GM18502 (cell line): Measurements from ENCODE around the gene TBPL1.
"Not testable (repeated sequence)": the region's sequence is repeated elsewhere in the genome, so short reads cannot be mapped to it uniquely, and the experiment has no call there.

ENCODE experiments used
- ATAC-seq: cut with Tn5 transposase; IDR thresholded peaks from one replicate; pipeline ENCODE4 v1.9.1; 2021; ENCODE audit warnings: mild to moderate bottlenecking; ENCODE audit not compliant: unreplicated experiment, poor library complexity

The TBPL1 gene

GRCh38 chr6:133952815-133953633 is at the start of gene TBPL1:
Gene TBPL1 (plus strand): TSS chr6:133953224. CDS start chr6:133980126, 26,902 bp downstream.
- ATAC-seq, result peak; percentile 90

- ATAC-seq, result no peak
These were observed 49.2 kb upstream of the TBPL1 start for GRCh38 chr6:133903855-133904254.

- no peak for ATAC-seq
These were observed 47.0 kb upstream of the TBPL1 start for GRCh38 chr6:133906050-133906449.

GRCh38 chr6:133916650-133917151 is 36.3 kb upstream of the TBPL1 start:
- peak; percentile 81 for ATAC-seq

GRCh38 chr6:133917781-133918180 is 35.2 kb upstream of the TBPL1 start:
- ATAC-seq, result no peak

GRCh38 chr6:133918208-133918930 is 34.7 kb upstream of the TBPL1 start:
- ATAC-seq, result no peak

GRCh38 chr6:133919362-133919761 is 33.7 kb upstream of the TBPL1 start:
- no peak for ATAC-seq

- no peak for ATAC-seq
These were observed 31.7 kb upstream of the TBPL1 start for GRCh38 chr6:133921249-133921859.

- ATAC-seq, result peak; percentile 89
These were observed 29.0 kb upstream of the TBPL1 start for GRCh38 chr6:133923938-133924593.

GRCh38 chr6:133931221-133931620 is 21.8 kb upstream of the TBPL1 start:
- not testable (repeated sequence) for ATAC-seq

GRCh38 chr6:133936352-133936751 is 16.7 kb upstream of the TBPL1 start:
- ATAC-seq, result not testable (repeated sequence)

- no peak for ATAC-seq
These were observed 15.1 kb upstream of the TBPL1 start for GRCh38 chr6:133937909-133938308.

- ATAC-seq, result no peak
These were observed 14.5 kb upstream of the TBPL1 start for GRCh38 chr6:133938533-133938932.

- no peak for ATAC-seq
These were observed 13.0 kb upstream of the TBPL1 start for GRCh38 chr6:133939778-133940667.

- ATAC-seq, result no peak
These were observed 7.9 kb upstream of the TBPL1 start for GRCh38 chr6:133945158-133945557.

- ATAC-seq, result no peak
These were observed 5.6 kb upstream of the TBPL1 start for GRCh38 chr6:133947302-133947900.

- no peak for ATAC-seq
These were observed 4.6 kb upstream of the TBPL1 start for GRCh38 chr6:133948472-133948871.

- no peak for ATAC-seq
These were observed 1.8 kb upstream of the TBPL1 start for GRCh38 chr6:133951227-133951626.
